ENCODE data around the gene ZNF883.

The ZNF883 gene

GRCh38 chr9:113005777-113006176 is 6.2 kb downstream of the ZNF883 start:
- FAIRE-seq (no peak), DNase-seq (ENCODE audit: insufficient read length, low spot score) (no peak)
- TF ChIP-seq SPI1 (IDR thresholded peaks at IDR 0.05; ENCODE audit: low read depth, low read length) (no peak), TAF1 (IDR thresholded peaks at IDR 0.05; ENCODE audit: low read depth, low read length) (no peak), POU2F2 (IDR thresholded peaks at IDR 0.05; ENCODE audit: low read depth, low read length) (no peak), PAX5 (IDR thresholded peaks at IDR 0.05; ENCODE audit: insufficient read depth, low read length, severe bottlenecking) (no peak), POLR2AphosphoS5 (IDR thresholded peaks at IDR 0.05; ENCODE audit: low read depth, low read length) (no peak), POLR2A (IDR thresholded peaks at IDR 0.05; ENCODE audit: low read depth, low read length) (no peak)

- DNase-seq (ENCODE audit: insufficient read length, low spot score): no peak
Measured at GRCh38 chr9:112997236-112997941, 14.6 kb downstream of the ZNF883 start.

GRCh38 chr9:112971415-112971814 is 40.6 kb downstream of the ZNF883 start:
- TF ChIP-seq TAF1 (IDR thresholded peaks at IDR 0.05; ENCODE audit: low read depth, low read length): no peak
- TF ChIP-seq POLR2A (IDR thresholded peaks at IDR 0.05; ENCODE audit: low read depth, low read length): no peak
- no peak for TF ChIP-seq POU2F2 (IDR thresholded peaks at IDR 0.05; ENCODE audit: low read depth, low read length)
- TF ChIP-seq POLR2AphosphoS5 (IDR thresholded peaks at IDR 0.05; ENCODE audit: low read depth, low read length): no peak
- no peak for TF ChIP-seq SPI1 (IDR thresholded peaks at IDR 0.05; ENCODE audit: low read depth, low read length)
- no peak for TF ChIP-seq PAX5 (IDR thresholded peaks at IDR 0.05; ENCODE audit: insufficient read depth, low read length, severe bottlenecking)
- DNase-seq (ENCODE audit: insufficient read length, low spot score) (no peak), FAIRE-seq (no peak)

More at GRCh38 chr9:112997236-112997941, 14.6 kb downstream of the ZNF883 start:
- no peak for FAIRE-seq
- TF ChIP-seq SPI1 (IDR thresholded peaks at IDR 0.05; ENCODE audit: low read depth, low read length) (no peak), TAF1 (IDR thresholded peaks at IDR 0.05; ENCODE audit: low read depth, low read length) (no peak), POU2F2 (IDR thresholded peaks at IDR 0.05; ENCODE audit: low read depth, low read length) (no peak), POLR2A (IDR thresholded peaks at IDR 0.05; ENCODE audit: low read depth, low read length) (no peak), PAX5 (IDR thresholded peaks at IDR 0.05; ENCODE audit: insufficient read depth, low read length, severe bottlenecking) (no peak), POLR2AphosphoS5 (IDR thresholded peaks at IDR 0.05; ENCODE audit: low read depth, low read length) (no peak)

DNA sequence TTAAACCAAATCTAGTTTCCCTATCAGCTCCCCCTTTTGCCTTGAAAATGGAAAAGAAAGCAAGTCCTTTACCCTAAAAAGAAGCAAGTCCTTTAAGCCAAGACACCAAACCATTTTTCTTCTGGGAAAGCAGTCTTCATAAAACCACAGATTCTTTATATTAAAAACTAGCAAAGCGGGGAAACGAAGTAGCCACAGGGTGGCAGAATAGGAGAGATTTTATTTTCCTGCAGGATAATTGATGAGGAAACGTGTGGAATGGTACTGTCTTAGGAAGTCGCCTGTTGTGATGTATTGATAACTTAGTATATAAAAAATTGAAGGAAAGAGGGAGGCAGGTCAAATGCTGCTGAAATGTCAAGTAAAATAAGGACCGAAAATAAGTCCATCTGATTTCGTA is 41.1 kb downstream of the ZNF883 start:
- no peak for DNase-seq (ENCODE audit: insufficient read length, low spot score)
- no peak for TF ChIP-seq POU2F2 (IDR thresholded peaks at IDR 0.05; ENCODE audit: low read depth, low read length)
- no peak for TF ChIP-seq SPI1 (IDR thresholded peaks at IDR 0.05; ENCODE audit: low read depth, low read length)
- no peak for TF ChIP-seq POLR2A (IDR thresholded peaks at IDR 0.05; ENCODE audit: low read depth, low read length)
- no peak for TF ChIP-seq TAF1 (IDR thresholded peaks at IDR 0.05; ENCODE audit: low read depth, low read length)

GRCh38 chr9:112969730-112970129 is 42.3 kb downstream of the ZNF883 start:
- TF ChIP-seq PAX5 (IDR thresholded peaks at IDR 0.05; ENCODE audit: insufficient read depth, low read length, severe bottlenecking): no peak
- no peak for TF ChIP-seq POLR2A (IDR thresholded peaks at IDR 0.05; ENCODE audit: low read depth, low read length)
- TF ChIP-seq SPI1 (IDR thresholded peaks at IDR 0.05; ENCODE audit: low read depth, low read length): no peak
- DNase-seq (ENCODE audit: insufficient read length, low spot score) (no peak), FAIRE-seq (no peak)

More for the DNA sequence above, 41.1 kb downstream of the ZNF883 start:
- FAIRE-seq: no peak

- no peak for DNase-seq (ENCODE audit: insufficient read length, low spot score)
- FAIRE-seq: no peak
- no peak for TF ChIP-seq SPI1 (IDR thresholded peaks at IDR 0.05; ENCODE audit: low read depth, low read length)
- no peak for TF ChIP-seq POLR2AphosphoS5 (IDR thresholded peaks at IDR 0.05; ENCODE audit: low read depth, low read length)
- TF ChIP-seq TAF1 (IDR thresholded peaks at IDR 0.05; ENCODE audit: low read depth, low read length): no peak
- no peak for TF ChIP-seq PAX5 (IDR thresholded peaks at IDR 0.05; ENCODE audit: insufficient read depth, low read length, severe bottlenecking)
- no peak for TF ChIP-seq POU2F2 (IDR thresholded peaks at IDR 0.05; ENCODE audit: low read depth, low read length)
- TF ChIP-seq POLR2A (IDR thresholded peaks at IDR 0.05; ENCODE audit: low read depth, low read length): no peak
Measured at GRCh38 chr9:112955550-112955949, 56.4 kb downstream of the ZNF883 start.

- DNase-seq (ENCODE audit: insufficient read length, low spot score): no peak
- TF ChIP-seq POU2F2 (IDR thresholded peaks at IDR 0.05; ENCODE audit: low read depth, low read length): no peak
- TF ChIP-seq POLR2A (IDR thresholded peaks at IDR 0.05; ENCODE audit: low read depth, low read length): no peak
- no peak for TF ChIP-seq SPI1 (IDR thresholded peaks at IDR 0.05; ENCODE audit: low read depth, low read length)
Measured at GRCh38 chr9:112945620-112946208, 66.3 kb downstream of the ZNF883 start.

GRCh38 chr9:112939418-112939817 is 72.6 kb downstream of the ZNF883 start:
- DNase-seq (ENCODE audit: insufficient read length, low spot score) (no peak), FAIRE-seq (no peak)
- TF ChIP-seq POU2F2 (IDR thresholded peaks at IDR 0.05; ENCODE audit: low read depth, low read length): no peak
- TF ChIP-seq SPI1 (IDR thresholded peaks at IDR 0.05; ENCODE audit: low read depth, low read length): no peak
- TF ChIP-seq POLR2A (IDR thresholded peaks at IDR 0.05; ENCODE audit: low read depth, low read length): no peak
- no peak for TF ChIP-seq TAF1 (IDR thresholded peaks at IDR 0.05; ENCODE audit: low read depth, low read length)
- TF ChIP-seq PAX5 (IDR thresholded peaks at IDR 0.05; ENCODE audit: insufficient read depth, low read length, severe bottlenecking): no peak
- no peak for TF ChIP-seq POLR2AphosphoS5 (IDR thresholded peaks at IDR 0.05; ENCODE audit: low read depth, low read length)

More at GRCh38 chr9:112945620-112946208, 66.3 kb downstream of the ZNF883 start:
- FAIRE-seq: no peak

DNA sequence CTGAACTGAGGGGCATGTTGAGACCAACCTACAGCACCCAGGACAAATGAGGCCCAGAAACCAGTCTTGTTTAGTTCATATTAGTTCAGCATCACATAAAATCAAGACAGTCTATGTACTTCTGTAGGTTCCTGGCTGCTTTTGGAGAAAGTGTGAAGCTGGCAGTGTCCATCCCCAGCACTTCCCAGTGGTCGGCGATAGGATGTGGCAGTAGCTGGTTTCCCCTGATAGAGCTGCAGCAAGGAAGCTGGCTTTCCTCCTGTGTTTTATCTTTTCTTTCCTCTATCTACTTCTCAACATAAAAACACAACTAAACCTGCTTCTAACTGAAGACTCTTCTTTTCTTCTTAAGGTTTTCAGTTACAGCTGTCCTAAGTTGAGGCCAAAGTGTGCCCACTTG is 78.3 kb downstream of the ZNF883 start:
- DNase-seq (ENCODE audit: insufficient read length, low spot score) (no peak), FAIRE-seq (no peak)
- TF ChIP-seq TAF1 (IDR thresholded peaks at IDR 0.05; ENCODE audit: low read depth, low read length) (no peak), PAX5 (IDR thresholded peaks at IDR 0.05; ENCODE audit: insufficient read depth, low read length, severe bottlenecking) (no peak), POLR2AphosphoS5 (IDR thresholded peaks at IDR 0.05; ENCODE audit: low read depth, low read length) (no peak), SPI1 (IDR thresholded peaks at IDR 0.05; ENCODE audit: low read depth, low read length) (no peak), POLR2A (IDR thresholded peaks at IDR 0.05; ENCODE audit: low read depth, low read length) (no peak), POU2F2 (IDR thresholded peaks at IDR 0.05; ENCODE audit: low read depth, low read length) (no peak)
